ENCODE results near the gene MRM2.

- no peak for TF ChIP-seq CTCF (IDR thresholded peaks at IDR 0.05)
- no peak for TF ChIP-seq POLR2AphosphoS5 (IDR thresholded peaks at IDR 0.05; ENCODE audit: low read depth, low read length)
- no peak for TF ChIP-seq REST (IDR thresholded peaks at IDR 0.05; ENCODE audit: insufficient read depth in 1 of 2, low read depth in 2 of 2, low read length in 1 of 2)
- no peak for TF ChIP-seq TCF7L2 (IDR thresholded peaks at IDR 0.05; ENCODE audit: low read depth, low read length)
Measured at GRCh38 chr7:2190531-2190930, 51.5 kb downstream of the MRM2 start.
